Lower leg skin (tissue), 4 donors: ENCODE measurements around the gene EGF. TPM values are rescaled to one million over a fixed set of nuclear protein-coding genes. Genes with fewer than 3 reads are reported as not detected.
"Not testable (repeated sequence)": the region's sequence is repeated elsewhere in the genome, so short reads cannot be mapped to it uniquely, and the experiment has no call there.

Source experiments
- DNase-seq, 2 donors: peaks; one replicate each; pipeline ENCODE4 v3.0.0-alpha.2; 2019; ENCODE audit warnings: low spot score in 2 of 2
- H3K4me3 ChIP-seq: fragments of 200-600 bp; sonication (generic); 2 replicates; pipeline ENCODE4 v1.5.1; 2017; ENCODE audit warnings: mild to moderate bottlenecking, low read depth; ENCODE audit not compliant: poor library complexity, severe bottlenecking
- POLR2A ChIP-seq, 2 donors: fragments of 450-650 bp; IDR thresholded peaks; one replicate each; pipeline ENCODE4 v1.6.1; 2016 to 2017; ENCODE audit warnings: antibody characterized with exemption in 2 of 2, mild to moderate bottlenecking in 1 of 2, moderate library complexity in 1 of 2
- WGBS, 2 donors: methylation state at CpG; one replicate each; pipeline ENCODE4 v1.1.5; 2018; 5-methylcytosine and 5-hydroxymethylcytosine counted together
- intact Hi-C: fragments of 100-400 bp; cut with DNase I; formaldehyde crosslinking; loops from one replicate; pipeline ENCODE4 v1.15.0; 2023; ENCODE audit warnings: low total_unique reads
- total RNA-seq, 4 donors: library from RNA; depleted of rRNA; stranded (reverse); fragments of >200 nt; gene quantifications; one replicate each; pipeline ENCODE4 v1.1.0, GENCODE V29; 2016
- TF ChIP-seq, protein P1 (sequence below), 3 donors: fragments of 450-650 bp; IDR thresholded peaks; one replicate each; pipeline ENCODE4 v1.5.1; 2016; ENCODE audit warnings: antibody characterized with exemption in 3 of 3, mild to moderate bottlenecking in 3 of 3, moderate library complexity in 2 of 3

EGF gene
- total RNA-seq, 4 donors from 2014 or later, result 1.5 to 3.9 (median 2.3) TPM

DNA sequence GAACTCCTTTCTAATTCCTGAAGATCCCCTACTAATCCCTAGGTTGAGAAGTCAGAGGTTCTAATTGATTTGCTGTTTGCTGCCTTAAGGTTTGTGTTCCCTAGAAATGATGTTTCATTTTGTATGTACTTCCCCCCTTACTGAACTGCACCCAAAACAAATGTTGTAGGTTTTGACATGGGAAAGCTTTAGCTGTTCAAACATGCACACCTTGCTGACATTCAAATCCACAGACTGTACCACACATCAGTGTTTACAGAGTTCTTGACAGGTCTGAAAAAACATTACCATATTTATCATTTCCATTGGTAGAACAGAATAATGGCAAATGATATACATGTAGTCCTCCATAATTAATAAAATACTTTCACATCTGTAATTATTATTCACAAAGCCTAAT, 18.2 kb downstream of the EGF start:
- H3K4me3 ChIP-seq, result no peak overlapping the region
- DNase-seq, result no peak
- intact Hi-C loops, result no loop called here
- TF ChIP-seq, protein P1, sequence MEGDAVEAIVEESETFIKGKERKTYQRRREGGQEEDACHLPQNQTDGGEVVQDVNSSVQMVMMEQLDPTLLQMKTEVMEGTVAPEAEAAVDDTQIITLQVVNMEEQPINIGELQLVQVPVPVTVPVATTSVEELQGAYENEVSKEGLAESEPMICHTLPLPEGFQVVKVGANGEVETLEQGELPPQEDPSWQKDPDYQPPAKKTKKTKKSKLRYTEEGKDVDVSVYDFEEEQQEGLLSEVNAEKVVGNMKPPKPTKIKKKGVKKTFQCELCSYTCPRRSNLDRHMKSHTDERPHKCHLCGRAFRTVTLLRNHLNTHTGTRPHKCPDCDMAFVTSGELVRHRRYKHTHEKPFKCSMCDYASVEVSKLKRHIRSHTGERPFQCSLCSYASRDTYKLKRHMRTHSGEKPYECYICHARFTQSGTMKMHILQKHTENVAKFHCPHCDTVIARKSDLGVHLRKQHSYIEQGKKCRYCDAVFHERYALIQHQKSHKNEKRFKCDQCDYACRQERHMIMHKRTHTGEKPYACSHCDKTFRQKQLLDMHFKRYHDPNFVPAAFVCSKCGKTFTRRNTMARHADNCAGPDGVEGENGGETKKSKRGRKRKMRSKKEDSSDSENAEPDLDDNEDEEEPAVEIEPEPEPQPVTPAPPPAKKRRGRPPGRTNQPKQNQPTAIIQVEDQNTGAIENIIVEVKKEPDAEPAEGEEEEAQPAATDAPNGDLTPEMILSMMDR (IDR thresholded peaks at IDR 0.05), result no peak
- TF ChIP-seq POLR2A (IDR thresholded peaks at IDR 0.05), result no peak

DNA sequence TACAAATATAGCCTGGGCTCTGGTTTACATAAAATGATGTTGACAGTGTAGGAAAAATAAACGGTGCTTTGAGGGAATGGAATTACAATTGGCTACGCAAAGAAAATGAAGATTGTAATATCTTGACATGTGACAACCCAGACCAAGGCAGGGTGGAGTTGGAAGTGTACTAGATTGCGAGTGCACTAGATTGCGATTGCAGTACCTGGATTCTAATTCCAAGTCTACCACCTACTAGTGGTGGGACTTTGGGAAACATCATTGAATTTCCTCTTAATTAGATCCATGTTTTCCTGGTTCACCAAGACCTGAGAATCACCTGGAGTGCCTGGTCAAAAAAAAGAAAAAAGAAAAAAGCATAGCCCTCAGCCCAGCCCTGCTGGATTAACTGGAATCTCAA, 18.6 kb downstream of the EGF start:
- 73 to 74% methylated on average over 4 of the region's 4 CpGs for WGBS, 2 donors
- no peak overlapping the region for H3K4me3 ChIP-seq
- no peak for DNase-seq
- no peak for TF ChIP-seq POLR2A (IDR thresholded peaks at IDR 0.05)
- TF ChIP-seq, protein P1 (IDR thresholded peaks at IDR 0.05), result no peak
- intact Hi-C loops, result no loop called here

DNA sequence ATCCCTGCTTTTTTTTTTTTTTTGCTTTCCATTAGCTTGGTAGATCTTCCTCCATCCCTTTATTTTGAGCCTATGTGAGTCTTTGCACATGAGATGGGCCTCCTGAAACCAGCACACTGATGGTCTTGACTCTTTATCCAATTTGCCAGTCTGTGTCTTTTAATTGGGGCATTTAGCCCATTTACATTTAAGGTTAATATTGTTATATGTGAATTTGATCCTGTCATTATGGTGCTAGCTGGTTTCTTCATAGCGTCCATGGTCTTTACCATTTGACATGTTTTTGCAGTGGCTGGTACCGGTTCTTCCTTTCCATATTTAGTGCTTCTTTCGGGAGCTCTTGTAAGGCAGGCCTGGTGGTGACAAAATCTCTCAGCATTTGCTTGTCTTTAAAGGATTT, 24.7 kb downstream of the EGF start:
- WGBS, 2 donors, result 96% methylated on average over 3 of the region's 3 CpGs
- intact Hi-C loops, DNase-seq, H3K4me3 ChIP-seq: not testable (repeated sequence)

DNA sequence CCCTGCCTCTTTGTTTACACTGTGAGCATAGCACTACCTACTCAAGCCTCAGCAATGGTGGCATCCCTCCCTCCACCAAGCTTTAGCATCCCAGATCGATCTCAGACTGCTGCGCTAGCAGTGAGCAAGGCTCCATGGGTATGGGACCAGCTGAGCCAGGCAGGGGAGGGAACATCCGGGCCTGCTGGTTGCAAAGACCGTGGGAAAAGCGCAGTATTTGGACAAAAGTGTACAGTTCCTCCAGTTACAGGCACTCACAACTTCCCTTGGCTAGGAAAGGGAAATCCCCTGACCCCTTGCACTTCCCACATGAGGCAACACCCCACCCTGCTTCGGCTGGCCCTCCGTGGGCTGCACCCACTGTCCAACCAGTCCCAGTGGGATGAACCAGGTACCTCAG, 26.5 kb downstream of the EGF start:
- no peak overlapping the region for H3K4me3 ChIP-seq
- no peak for TF ChIP-seq POLR2A (IDR thresholded peaks at IDR 0.05)
- TF ChIP-seq, protein P1 (IDR thresholded peaks at IDR 0.05), result no peak
- DNase-seq, result no peak
- 76 to 98% methylated on average over 7 of the region's 7 CpGs for WGBS, 2 donors
- intact Hi-C loops, result no loop called here

DNA sequence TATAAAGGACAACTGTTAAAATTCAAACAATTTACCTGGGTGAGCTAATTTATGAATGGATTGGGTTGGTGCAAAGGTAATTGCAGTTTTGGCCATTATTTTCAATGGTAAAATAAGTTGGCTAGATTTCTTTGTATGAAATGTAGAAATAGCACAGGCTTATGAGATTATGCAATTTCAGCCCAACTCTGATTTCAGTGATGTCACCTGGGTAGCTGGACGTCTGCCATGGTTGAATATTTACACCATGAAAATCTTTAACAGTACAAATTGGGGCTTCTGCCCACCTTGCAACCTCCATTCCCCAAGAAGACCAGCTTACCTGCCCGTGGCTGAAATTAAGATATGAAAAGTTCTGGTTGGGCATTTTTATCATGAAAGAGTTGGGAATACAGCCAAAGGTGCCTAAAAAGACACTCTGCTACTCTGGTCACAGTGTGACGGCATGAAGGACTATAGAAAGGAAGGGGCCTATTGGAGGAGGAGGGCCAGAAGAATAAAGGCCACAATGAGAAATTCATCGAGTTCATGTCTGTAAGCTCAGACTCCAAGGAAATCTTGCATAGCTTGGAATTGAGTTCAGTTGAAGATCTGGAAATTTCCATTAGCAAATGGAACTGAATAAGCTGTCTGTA, 29.7 kb downstream of the EGF start:
- no peak for DNase-seq
- intact Hi-C loops, result no loop called here
- TF ChIP-seq, protein P1 (IDR thresholded peaks at IDR 0.05), result no peak
- no peak for TF ChIP-seq POLR2A (IDR thresholded peaks at IDR 0.05)
- H3K4me3 ChIP-seq, result no peak overlapping the region
- WGBS, 2 donors, result 75 to 79% methylated on average over 4 of the region's 4 CpGs

DNA sequence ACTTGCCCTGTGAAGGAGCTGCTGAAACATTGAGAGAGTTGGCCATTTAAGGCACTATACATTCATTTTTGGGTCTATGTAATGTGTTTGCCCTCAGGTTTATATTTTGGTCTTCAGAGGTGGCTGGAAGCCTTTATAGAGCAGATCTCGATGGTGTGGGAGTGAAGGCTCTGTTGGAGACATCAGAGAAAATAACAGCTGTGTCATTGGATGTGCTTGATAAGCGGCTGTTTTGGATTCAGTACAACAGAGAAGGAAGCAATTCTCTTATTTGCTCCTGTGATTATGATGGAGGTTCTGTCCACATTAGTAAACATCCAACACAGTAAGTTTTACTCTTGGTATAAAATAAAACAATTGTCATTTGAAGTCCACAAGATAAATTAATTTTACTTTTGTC, 31.1 kb downstream of the EGF start:
- no peak overlapping the region for H3K4me3 ChIP-seq
- TF ChIP-seq POLR2A (IDR thresholded peaks at IDR 0.05), result no peak
- TF ChIP-seq, protein P1 (IDR thresholded peaks at IDR 0.05), result no peak
- 83 to 85% methylated on average over 2 of the region's 2 CpGs for WGBS, 2 donors
- DNase-seq, result no peak
- intact Hi-C loops, result no loop called here
